Brain microvascular endothelial cell (primary cell): Measurements from ENCODE around the gene EFTUD2.
"Not testable (repeated sequence)": the region's sequence is repeated elsewhere in the genome, so short reads cannot be mapped to it uniquely, and the experiment has no call there.

ENCODE experiments used
- DNase-seq: peaks from one replicate; pipeline ENCODE4 v3.0.0-alpha.2; 2020
- H3K27ac ChIP-seq: fragments of 250-450 bp; sonication (Bioruptor Pico); 2 replicates; pipeline ENCODE4 v1.5.1; 2020; ENCODE audit warnings: mild to moderate bottlenecking, moderate library complexity
- H3K27me3 ChIP-seq: fragments of 250-450 bp; sonication (Bioruptor Pico); replicated peaks from 2 replicates; pipeline ENCODE4 v1.5.1; 2020; ENCODE audit warnings: mild to moderate bottlenecking
- H3K36me3 ChIP-seq: fragments of 250-450 bp; sonication (Bioruptor Pico); replicated peaks from 2 replicates; pipeline ENCODE4 v1.5.1; 2020; ENCODE audit warnings: mild to moderate bottlenecking
- H3K4me3 ChIP-seq: 2 replicates; pipeline ENCODE4 v1.5.1; 2011; ENCODE audit warnings: low read depth, mild to moderate bottlenecking, control low read depth, low read length, moderate library complexity
- CTCF ChIP-seq: IDR thresholded peaks from 2 replicates; pipeline ENCODE4 v1.5.1; 2011; ENCODE audit warnings: low read depth, mild to moderate bottlenecking, moderate library complexity, low read length, control low read depth, inconsistent platforms; ENCODE audit errors: missing control alignments
- in situ Hi-C: cut with HindIII; loops from 2 replicates; pipeline ENCODE4 v1.10.0; 2017; ENCODE audit warnings: low sequenced_read_pairs, low pct_ligation_motif_present

EFTUD2 gene

GRCh38 chr17:44830359-44831288 lies 68.6 kb downstream of the EFTUD2 start:
- no peaks in the 10 kb centered on the region for H3K27me3 ChIP-seq
- no peak for TF ChIP-seq CTCF
- peak overlapping the region; percentile 47 for H3K27ac ChIP-seq
- no peak for DNase-seq
- peak overlapping the region; percentile 75 for H3K4me3 ChIP-seq
- in situ Hi-C loops, result no loop called here
- peaks cover 3% of the 10 kb centered on the region for H3K36me3 ChIP-seq

DNA sequence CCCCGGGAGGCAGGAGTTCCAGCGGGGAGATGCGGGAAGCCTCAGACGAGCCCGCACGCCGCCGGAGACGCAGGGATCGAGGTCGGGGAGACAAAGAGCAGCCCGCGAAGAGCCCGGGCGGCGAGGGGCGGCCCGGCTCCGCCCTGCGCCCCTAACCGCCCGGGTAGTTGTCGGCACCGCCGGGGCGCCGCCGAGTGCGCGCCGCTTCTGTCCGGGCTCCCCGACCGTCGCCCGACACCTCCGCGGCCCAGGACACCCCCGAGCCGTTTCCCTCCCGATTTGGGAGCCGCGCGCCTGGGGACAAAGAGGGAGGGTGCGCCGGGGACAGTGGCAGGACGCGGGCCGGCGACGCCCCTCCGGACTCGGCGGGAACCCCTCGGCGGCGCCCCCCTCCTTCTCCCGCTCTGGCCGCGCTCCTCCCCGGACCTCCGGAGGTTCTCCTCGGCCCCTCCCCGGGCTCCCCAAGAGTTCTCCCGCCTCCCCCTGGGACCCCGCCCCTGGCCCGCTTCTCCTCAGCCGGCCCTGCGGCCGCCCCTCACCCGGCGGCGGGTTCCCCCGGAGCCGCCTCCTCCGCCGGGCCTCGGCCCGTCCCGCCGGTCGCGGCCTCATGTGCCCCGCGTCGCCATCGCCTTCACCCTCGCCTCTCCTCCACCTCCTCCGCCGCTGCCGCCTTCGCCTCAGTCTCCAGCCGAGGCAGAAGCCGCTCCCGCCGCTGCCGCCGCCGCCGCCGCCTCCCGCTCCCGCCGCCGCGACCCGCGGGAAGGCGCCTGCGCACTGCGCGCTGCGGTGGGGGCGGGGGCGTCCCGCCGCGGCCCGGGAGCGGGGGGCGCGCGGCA lies 69.5 kb downstream of the EFTUD2 start, which contains the start of gene GJC1:
Gene GJC1, minus strand, starts transcription at position 765 of the 836 bp plus-strand sequence. CDS start 24,470 bp downstream, outside the sequence.
- no peaks in the 10 kb centered on the region for H3K27me3 ChIP-seq
- peak within 1 kb of the TSS; percentile 47 for H3K27ac ChIP-seq
- peak within 1 kb of the TSS; percentile 75 for H3K4me3 ChIP-seq
- H3K36me3 ChIP-seq, result peaks cover 3% of the 10 kb centered on the region
- no peak for DNase-seq
- in situ Hi-C loops, result no loop called here
- TF ChIP-seq CTCF, result no peak

- DNase-seq, result no peak
- no peaks in the 10 kb centered on the region for H3K27me3 ChIP-seq
- in situ Hi-C loops, result no loop called here
Measured at GRCh38 chr17:44828919-44829522, 70.2 kb downstream of the EFTUD2 start.

GRCh38 chr17:44827863-44828262 lies 71.4 kb downstream of the EFTUD2 start:
- no peak for TF ChIP-seq CTCF

More at GRCh38 chr17:44828919-44829522, 70.2 kb downstream of the EFTUD2 start:
- TF ChIP-seq CTCF, result no peak
- Histone ChIP-seq H3K36me3 (peaks cover 3% of the 10 kb centered on the region), H3K4me3 (peak overlapping the region; percentile 75), H3K27ac (peak overlapping the region; percentile 47)

GRCh38 chr17:44826123-44826790 lies 73.0 kb downstream of the EFTUD2 start:
- in situ Hi-C loops, result no loop called here
- no peak for DNase-seq
- TF ChIP-seq CTCF, result no peak

More at GRCh38 chr17:44827863-44828262, 71.4 kb downstream of the EFTUD2 start:
- H3K27me3 ChIP-seq, result no peaks in the 10 kb centered on the region
- H3K27ac ChIP-seq, result no peak overlapping the region
- peak overlapping the region; percentile 75 for H3K4me3 ChIP-seq
- peaks cover 3% of the 10 kb centered on the region for H3K36me3 ChIP-seq
- in situ Hi-C loops, result no loop called here
- DNase-seq, result no peak

GRCh38 chr17:44825236-44825635 lies 74.0 kb downstream of the EFTUD2 start:
- H3K4me3 ChIP-seq, H3K36me3 ChIP-seq, H3K27me3 ChIP-seq, in situ Hi-C loops, H3K27ac ChIP-seq, DNase-seq: not testable (repeated sequence)

More at GRCh38 chr17:44826123-44826790, 73.0 kb downstream of the EFTUD2 start:
- Histone ChIP-seq H3K4me3 (no peak overlapping the region), H3K27me3 (no peaks in the 10 kb centered on the region), H3K27ac (peak overlapping the region; percentile 34), H3K36me3 (peaks cover 3% of the 10 kb centered on the region)
